ENCODE results near the gene NKAIN2. TPM values are rescaled to one million over a fixed set of nuclear protein-coding genes. Genes with fewer than 3 reads are reported as not detected.

NKAIN2 gene
- total RNA-seq, 1 experiment from 2014 or later = not detected

- TF ChIP-seq, protein P1, sequence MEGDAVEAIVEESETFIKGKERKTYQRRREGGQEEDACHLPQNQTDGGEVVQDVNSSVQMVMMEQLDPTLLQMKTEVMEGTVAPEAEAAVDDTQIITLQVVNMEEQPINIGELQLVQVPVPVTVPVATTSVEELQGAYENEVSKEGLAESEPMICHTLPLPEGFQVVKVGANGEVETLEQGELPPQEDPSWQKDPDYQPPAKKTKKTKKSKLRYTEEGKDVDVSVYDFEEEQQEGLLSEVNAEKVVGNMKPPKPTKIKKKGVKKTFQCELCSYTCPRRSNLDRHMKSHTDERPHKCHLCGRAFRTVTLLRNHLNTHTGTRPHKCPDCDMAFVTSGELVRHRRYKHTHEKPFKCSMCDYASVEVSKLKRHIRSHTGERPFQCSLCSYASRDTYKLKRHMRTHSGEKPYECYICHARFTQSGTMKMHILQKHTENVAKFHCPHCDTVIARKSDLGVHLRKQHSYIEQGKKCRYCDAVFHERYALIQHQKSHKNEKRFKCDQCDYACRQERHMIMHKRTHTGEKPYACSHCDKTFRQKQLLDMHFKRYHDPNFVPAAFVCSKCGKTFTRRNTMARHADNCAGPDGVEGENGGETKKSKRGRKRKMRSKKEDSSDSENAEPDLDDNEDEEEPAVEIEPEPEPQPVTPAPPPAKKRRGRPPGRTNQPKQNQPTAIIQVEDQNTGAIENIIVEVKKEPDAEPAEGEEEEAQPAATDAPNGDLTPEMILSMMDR (IDR thresholded peaks at IDR 0.05; ENCODE audit: unreplicated experiment) = no peak
- H3K27me3 Mint-ChIP-seq (ENCODE audit: unreplicated experiment) = no peaks in the 10 kb centered on the region
- no peak overlapping the region for H3K4me3 Mint-ChIP-seq (ENCODE audit: low read depth, unreplicated experiment)
- CTCF ChIA-PET = no interaction called here
- BruUV-seq (replicated peaks) = no TSS peak
- H3K4me1 Mint-ChIP-seq (ENCODE audit: low read depth, unreplicated experiment) = no peaks in the 10 kb centered on the region
- DNase-seq = no peak
- intact Hi-C loops (cut with micrococcal nuclease; ENCODE audit: unreplicated experiment) = no loop called here
- no peaks in the 10 kb centered on the region for H3K36me3 Mint-ChIP-seq (ENCODE audit: insufficient read depth, unreplicated experiment)
- no peak overlapping the region for H3K27ac Mint-ChIP-seq (ENCODE audit: unreplicated experiment)
- H3K9me3 Mint-ChIP-seq (ENCODE audit: low read depth, unreplicated experiment) = no peaks in the 10 kb centered on the region
Measured at GRCh38 chr6:123810948-123811347, 7.3 kb downstream of the NKAIN2 start.

GRCh38 chr6:123811378-123811777, 7.7 kb downstream of the NKAIN2 start:
- Mint-ChIP-seq H3K4me1 (ENCODE audit: low read depth, unreplicated experiment) (no peaks in the 10 kb centered on the region), H3K27me3 (ENCODE audit: unreplicated experiment) (no peaks in the 10 kb centered on the region), H3K4me3 (ENCODE audit: low read depth, unreplicated experiment) (no peak overlapping the region), H3K9me3 (ENCODE audit: low read depth, unreplicated experiment) (no peaks in the 10 kb centered on the region), H3K27ac (ENCODE audit: unreplicated experiment) (no peak overlapping the region), H3K36me3 (ENCODE audit: insufficient read depth, unreplicated experiment) (no peaks in the 10 kb centered on the region)
- intact Hi-C loops (cut with micrococcal nuclease; ENCODE audit: unreplicated experiment) = no loop called here
- CTCF ChIA-PET = no interaction called here
- DNase-seq = no peak
- BruUV-seq (replicated peaks) = no TSS peak
- TF ChIP-seq, protein P1 (IDR thresholded peaks at IDR 0.05; ENCODE audit: unreplicated experiment) = no peak

DNA sequence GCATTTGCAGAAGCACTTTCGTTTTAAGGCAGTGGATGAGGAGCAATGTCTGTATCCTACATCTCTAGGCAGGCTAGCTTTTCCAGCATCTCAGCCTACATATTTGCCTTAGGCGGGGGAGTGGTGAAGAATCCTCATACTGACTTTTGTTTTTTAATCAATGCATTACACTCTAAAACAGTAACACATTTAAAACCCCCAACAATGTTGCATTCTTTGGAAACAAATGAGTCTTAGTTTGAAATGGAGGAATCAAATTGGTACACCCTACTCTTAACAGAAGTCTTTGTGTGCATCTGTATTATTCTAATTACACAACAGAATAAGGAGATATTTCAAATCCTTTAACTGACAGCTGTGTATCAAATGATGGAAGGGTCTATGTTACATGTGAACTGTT, 9.0 kb downstream of the NKAIN2 start:
- CTCF ChIA-PET = no interaction called here
- Mint-ChIP-seq H3K4me3 (ENCODE audit: low read depth, unreplicated experiment) (no peak overlapping the region), H3K27me3 (ENCODE audit: unreplicated experiment) (no peaks in the 10 kb centered on the region), H3K4me1 (ENCODE audit: low read depth, unreplicated experiment) (no peaks in the 10 kb centered on the region), H3K9me3 (ENCODE audit: low read depth, unreplicated experiment) (peaks cover 3% of the 10 kb centered on the region), H3K27ac (ENCODE audit: unreplicated experiment) (no peak overlapping the region), H3K36me3 (ENCODE audit: insufficient read depth, unreplicated experiment) (no peaks in the 10 kb centered on the region)
- DNase-seq = no peak
- no TSS peak for BruUV-seq (replicated peaks)
- intact Hi-C loops (cut with micrococcal nuclease; ENCODE audit: unreplicated experiment) = no loop called here
- TF ChIP-seq, protein P1 (IDR thresholded peaks at IDR 0.05; ENCODE audit: unreplicated experiment) = no peak

DNA sequence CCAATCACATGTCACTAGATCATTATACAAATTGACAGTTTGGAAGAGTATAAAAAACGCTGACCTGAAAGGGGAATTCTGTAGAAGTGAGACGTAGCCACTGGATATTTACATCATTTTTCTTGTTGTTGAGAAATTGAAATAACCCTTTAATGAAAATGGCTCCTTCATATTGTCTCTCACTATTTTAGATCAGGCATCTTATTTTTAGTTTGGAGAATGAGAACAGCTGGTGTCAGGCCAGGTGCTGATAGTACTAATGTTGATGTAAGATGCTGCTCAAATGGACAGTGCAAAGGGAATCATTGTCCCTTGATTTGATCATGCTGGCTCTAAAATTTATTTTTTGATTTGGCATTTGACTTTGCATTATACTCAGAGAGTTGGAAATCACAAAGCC, 17.4 kb downstream of the NKAIN2 start:
- CTCF ChIA-PET = no interaction called here
- no TSS peak for BruUV-seq (replicated peaks)
- TF ChIP-seq, protein P1 (IDR thresholded peaks at IDR 0.05; ENCODE audit: unreplicated experiment) = no peak
- Mint-ChIP-seq H3K27ac (ENCODE audit: unreplicated experiment) (no peak overlapping the region), H3K4me3 (ENCODE audit: low read depth, unreplicated experiment) (no peak overlapping the region), H3K4me1 (ENCODE audit: low read depth, unreplicated experiment) (no peaks in the 10 kb centered on the region), H3K27me3 (ENCODE audit: unreplicated experiment) (no peaks in the 10 kb centered on the region), H3K36me3 (ENCODE audit: insufficient read depth, unreplicated experiment) (no peaks in the 10 kb centered on the region), H3K9me3 (ENCODE audit: low read depth, unreplicated experiment) (peaks cover 3% of the 10 kb centered on the region)
- intact Hi-C loops (cut with micrococcal nuclease; ENCODE audit: unreplicated experiment) = no loop called here
- DNase-seq = no peak

Data from Calu3 (cell line).